Left colon (tissue), 2 donors: ENCODE data around the gene SMOC1. TPM values are rescaled to one million over a fixed set of nuclear protein-coding genes. Genes with fewer than 3 reads are reported as not detected.

Source experiments
- ATAC-seq: fragments of 200-7000 bp; cut with Tn5 transposase; one replicate; pipeline ENCODE4 v1.9.1; 2020; ENCODE audit warnings: mild to moderate bottlenecking, moderate library complexity
- DNase-seq, 2 donors: peaks; one replicate each; pipeline ENCODE4 v3.0.0-alpha.2; 2020
- intact Hi-C, 2 donors: fragments of 100-400 bp; cut with DNase I in 1 of 2; cut with micrococcal nuclease in 1 of 2; formaldehyde crosslinking; loops; one replicate each; pipeline versions ENCODE4 v1.11.2 to v1.14.0; 2022; cut with DNase I, micrococcal nuclease
- total RNA-seq, 2 donors: library from RNA; stranded (reverse); fragmentation: NEBNext Ultra II Directional; extraction: Animal tissue kit (Norgen Biotek cat#: 25700); gene quantifications; one replicate each; pipeline ENCODE4 v1.2.1, GENCODE V29; 2021
- donor health status: DM: no; HTN: no; CAD: no.
- donor health status: DM: yes; HTN: yes; CAD: no.

Gene SMOC1
- total RNA-seq, 2 donors from 2014 or later, result 0.55 to 0.89 TPM

DNA sequence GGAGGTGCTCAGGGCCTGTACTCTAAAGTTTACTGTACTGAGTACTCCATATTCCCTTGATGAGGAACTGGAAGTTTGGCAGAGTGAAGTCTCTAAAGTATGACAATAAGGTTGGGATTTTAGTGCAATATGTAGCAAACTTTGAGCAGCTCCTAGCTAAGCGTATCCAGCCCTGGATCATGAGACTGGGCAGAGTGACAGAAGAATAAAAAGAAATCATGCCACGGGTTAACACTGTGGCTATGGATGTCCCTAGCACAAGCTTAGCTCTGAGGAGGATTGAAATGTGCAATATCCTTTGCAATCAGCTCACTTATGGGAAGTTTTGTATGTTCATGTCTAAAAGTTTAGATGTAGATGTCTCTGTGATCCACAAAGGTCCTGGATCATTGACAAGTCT lies 114.1 kb downstream of the SMOC1 start:
- DNase-seq (no peak), ATAC-seq (no peak)
- intact Hi-C loops, result no loop called here

DNA sequence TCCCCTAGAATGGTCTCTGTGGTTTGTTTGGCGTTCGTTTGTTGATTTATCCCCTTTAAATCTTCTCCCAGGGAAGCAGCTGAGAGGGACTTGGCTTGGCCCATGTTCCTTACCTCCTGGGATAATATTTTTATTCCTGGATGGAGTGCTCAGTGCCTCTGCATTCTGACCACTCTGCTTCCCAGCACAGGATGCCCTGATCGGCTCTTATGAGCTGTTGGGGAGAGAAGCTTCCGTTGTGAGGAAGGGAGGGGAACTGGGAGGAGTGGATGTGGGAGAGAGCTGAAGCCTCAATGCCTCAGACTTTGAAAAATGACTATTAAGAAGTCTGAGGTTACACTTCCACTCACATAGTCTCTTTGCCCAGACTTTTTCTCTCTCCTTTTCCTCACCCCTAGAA lies 114.8 kb downstream of the SMOC1 start:
- intact Hi-C loops, result no loop called here
- no peak for DNase-seq
- ATAC-seq, result no peak

DNA sequence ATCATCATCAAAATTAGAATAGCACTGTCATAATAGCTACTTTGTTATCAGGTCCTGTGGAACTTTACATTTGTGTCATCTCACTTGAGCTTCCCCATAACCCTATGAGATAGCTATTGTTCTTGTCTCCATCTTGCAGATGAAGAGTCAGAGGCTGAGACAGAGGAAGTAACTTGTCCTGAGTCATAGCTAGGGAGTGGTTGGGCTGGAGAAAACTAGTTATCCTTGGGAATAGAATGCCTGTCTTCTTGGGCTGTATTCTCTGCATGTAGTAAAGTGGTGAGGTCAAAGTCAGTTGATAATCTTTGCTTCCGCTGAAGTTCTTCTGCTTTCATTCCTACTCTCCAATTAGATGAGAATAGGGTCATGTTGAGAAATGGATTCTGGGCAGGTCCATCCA lies 117.0 kb downstream of the SMOC1 start:
- intact Hi-C loops, result no loop called here
- ATAC-seq, result no peak

DNA sequence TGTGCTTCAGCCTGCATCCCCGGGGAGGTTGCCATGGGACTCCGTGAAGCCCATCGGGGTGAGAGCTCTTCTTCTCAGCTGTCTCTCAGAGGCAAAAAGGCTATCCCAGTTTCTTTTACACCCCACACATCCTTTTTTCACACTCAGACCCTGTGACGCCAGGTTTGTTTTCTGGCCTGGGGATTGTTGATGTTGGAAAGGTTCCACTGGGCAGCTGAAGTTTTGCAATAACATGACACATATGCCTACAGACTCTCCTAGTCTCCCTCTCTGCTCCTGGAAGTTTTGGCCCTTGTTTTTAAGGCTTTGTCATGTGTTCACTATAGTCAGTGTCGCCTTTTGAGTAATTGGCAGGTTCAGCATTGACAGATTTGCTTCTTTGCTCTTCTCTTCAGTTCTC lies 118.6 kb downstream of the SMOC1 start:
- ATAC-seq (no peak), DNase-seq (no peak)
- intact Hi-C loops, result no loop called here

More for the DNA sequence above, 117.0 kb downstream of the SMOC1 start:
- no peak for DNase-seq

DNA sequence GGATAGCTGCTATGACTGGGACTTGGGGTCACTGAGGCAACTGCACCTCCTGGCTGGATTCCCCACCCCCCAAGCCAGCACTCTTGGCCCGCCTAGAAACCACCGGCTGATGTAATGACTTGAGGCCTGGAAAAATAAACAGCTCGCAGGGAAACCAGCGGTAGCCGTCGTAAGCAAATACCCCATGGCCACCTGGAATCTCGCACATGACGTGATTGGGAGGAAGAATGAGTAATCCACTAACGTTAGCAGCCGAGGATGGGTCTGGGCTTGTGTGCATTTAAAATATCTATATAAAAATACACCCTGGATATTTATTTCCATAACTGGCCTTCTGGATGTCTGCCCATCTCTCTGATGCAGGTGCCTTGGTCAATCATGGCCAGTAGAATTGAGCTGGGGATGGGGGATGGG lies 120.1 kb downstream of the SMOC1 start:
- ATAC-seq, result no peak
- DNase-seq, result no peak

DNA sequence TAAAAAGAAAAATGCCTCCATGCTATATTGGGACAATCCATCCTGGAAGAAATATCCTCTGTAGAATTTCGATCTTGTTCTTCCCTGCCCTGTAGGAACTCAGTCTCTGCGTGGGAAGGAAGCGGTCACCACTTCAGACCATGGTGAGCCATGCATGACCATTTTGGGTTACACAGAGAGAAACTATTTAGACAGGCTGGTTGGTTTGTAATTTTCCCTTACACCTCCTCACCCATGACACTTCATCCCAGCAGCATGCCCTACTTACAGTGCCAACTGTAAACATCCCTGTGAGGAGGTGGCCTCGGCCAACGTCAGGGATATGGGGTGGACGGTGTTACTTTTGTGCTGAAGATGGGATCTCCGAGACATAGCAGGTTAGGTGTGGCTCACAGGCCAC lies 121.4 kb downstream of the SMOC1 start:
- no peak for DNase-seq
- intact Hi-C loops, result no loop called here
- ATAC-seq, result no peak

More for the DNA sequence above, 120.1 kb downstream of the SMOC1 start:
- intact Hi-C loops, result no loop called here

DNA sequence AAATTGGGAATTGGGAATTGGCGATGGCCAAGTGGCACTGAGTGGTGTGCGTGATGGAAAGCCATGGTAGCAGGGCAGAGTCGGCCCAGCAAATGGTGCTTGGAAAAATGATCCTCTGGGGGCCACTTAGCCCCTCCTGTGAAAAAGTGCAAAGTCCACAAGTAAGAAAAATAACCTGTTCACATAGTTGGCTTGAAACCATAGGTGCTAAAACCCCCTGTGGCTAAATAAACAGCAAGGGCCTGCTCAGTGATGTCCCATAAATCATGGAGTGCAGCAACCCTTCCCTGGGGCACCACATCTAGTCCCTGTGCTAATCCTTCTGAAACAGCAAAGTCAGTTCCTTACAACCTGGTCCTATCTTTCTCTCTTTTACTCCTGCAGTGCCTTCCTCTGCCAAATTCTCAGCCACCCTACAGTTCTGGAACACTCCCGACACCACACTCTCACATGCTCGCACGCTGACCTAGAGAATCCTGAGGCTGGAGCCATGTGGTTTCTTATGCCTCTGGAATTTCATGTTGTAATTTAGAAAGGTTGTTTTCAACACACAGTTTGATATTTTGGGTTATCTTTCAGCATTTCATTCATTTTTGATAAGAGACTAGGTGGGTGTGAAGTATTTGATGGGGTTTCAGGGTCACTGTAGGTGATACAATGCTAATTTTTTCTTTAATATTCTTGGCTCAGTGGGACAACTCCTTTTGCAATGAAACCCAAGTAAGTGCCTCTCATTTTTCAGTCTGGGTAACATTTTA lies 123.6 kb downstream of the SMOC1 start:
- DNase-seq, result no peak
- no peak for ATAC-seq
- intact Hi-C loops, result no loop called here

DNA sequence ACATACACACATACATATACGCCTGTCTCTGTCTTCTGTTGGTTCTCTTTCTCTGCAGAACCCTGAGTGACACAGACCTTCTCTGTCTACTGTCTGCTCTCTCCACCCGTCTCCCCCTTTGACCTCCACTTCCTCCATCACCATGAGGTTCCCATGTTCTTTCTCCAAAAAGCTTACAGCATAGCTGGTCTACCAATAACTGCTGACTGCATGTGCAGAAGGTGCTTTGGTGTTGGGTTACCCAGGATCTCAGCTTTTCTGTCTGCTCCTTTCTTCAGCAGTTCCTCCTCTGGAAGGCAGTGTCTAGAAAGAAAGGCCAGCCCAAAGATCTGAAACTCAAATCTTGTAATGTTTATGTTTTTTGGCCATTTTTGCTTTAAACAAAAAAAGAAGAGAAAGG lies 125.6 kb downstream of the SMOC1 start:
- peak; percentile 38 for ATAC-seq
- no peak for DNase-seq
- intact Hi-C loops, result no loop called here

DNA sequence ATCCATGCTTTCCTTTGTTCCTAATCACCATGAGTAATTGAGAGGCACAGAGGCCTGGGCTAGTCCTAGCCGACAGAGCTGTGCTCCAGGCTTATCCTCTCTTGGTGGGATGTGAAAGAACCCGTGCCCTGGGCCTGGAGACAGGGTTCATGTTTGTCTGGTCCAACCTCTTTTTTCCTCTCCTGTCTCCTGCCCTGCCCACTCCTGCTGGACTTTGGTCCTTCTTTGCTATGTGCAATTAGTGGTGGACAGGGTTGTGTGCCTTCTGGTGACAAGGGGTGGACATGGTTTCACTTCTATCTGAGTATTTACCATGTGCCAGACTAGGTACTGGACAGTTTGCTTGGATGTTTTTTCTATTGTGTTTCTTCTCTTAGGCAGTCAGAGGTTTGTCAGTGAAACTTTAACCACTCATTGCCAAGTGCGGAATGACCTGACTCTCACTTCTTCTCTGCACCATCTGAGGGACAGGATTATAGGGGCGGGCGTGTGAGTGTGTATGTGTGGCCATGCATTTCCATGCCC lies 126.1 kb downstream of the SMOC1 start:
- intact Hi-C loops, result no loop called here
- DNase-seq, result peak in 1 of 2 donors; percentile 41
- peak; percentile 98 for ATAC-seq

DNA sequence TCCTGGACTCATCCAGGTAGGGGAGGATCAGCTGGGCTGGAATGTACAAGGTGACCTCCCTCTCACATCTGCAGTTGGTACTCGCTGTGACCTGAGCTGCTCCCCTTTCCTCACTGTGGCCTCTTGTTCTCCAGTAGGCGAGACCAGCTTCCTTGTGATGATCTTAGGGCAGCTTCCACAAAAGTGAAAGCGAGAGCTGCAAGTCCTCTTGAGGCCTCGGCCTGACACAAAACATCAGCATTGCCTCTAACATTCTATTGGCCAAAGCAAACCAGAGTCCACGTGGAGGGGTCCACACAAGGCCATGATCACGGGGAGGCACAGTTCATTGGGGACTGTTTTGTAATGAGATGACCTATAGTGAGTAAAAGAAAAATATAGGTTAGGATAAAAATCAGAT lies 127.5 kb downstream of the SMOC1 start:
- no peak for ATAC-seq
- no peak for DNase-seq
- intact Hi-C loops, result no loop called here

DNA sequence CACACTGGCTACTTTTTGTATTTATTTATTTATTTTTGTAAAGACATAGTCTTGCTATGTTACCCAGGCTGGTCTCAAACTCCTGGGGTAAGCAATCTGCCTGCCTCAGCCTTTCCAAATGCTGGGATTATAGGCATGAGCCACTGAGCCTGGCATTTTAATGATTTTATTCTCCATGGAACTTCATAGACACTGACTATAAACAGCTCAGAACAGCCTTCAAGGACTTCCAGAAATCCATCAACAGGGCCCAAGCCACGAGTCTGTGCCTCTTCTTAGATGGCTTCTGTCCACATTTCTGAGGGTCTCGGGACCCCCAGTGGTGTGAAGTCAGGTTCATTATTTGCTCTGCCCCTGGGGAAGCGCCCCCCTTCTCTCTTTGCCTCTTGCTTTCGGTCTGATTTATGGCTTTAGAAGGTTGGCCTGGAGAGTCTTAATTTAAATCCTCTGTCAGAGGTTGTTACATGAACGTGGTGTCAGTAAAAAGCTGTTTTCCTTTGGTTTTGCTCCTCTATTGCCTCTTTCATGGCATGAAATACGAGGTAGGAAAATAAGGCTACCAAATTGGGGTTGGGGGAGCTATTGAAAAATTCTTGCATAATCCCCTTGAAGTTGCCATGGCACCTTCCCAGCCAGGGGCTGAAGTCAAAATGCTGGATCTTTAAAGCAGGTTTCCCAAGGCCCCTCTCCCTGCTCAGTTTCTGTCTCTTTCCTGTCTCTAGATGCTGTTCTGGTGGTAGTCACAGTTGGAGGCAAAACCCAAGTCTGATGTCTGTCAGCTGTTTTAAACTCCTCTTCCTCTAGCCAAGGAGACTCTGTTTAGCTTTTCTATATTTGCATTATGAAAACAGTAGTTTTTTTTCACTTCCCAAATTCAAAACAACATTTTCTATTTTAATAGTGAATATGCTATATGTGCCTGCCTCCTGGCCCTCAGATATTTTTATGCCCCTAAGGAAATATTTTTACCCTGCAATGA lies 129.4 kb downstream of the SMOC1 start:
- ATAC-seq (no peak), DNase-seq (no peak)
- intact Hi-C loops, result no loop called here

DNA sequence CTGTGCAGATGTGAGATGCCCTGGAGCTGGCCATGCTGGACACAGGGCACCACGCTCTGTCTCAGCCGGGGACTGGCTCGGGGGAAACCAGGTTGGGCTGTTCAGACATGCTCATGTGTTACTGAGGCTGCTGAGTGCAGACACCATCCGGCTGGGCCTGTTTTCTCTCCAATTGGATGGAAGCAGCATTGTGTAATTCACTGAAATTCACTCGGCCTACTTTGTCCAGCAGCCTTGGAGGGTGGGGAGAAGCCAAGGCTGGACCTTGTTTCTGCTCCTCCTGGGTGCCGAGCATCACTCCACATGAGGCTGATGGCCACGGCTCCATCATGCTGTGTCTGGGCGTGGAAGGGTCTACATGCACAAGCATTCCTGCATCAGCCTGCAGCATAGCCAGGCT lies 130.7 kb downstream of the SMOC1 start:
- intact Hi-C loops, result no loop called here
- DNase-seq, result no peak
- no peak for ATAC-seq

DNA sequence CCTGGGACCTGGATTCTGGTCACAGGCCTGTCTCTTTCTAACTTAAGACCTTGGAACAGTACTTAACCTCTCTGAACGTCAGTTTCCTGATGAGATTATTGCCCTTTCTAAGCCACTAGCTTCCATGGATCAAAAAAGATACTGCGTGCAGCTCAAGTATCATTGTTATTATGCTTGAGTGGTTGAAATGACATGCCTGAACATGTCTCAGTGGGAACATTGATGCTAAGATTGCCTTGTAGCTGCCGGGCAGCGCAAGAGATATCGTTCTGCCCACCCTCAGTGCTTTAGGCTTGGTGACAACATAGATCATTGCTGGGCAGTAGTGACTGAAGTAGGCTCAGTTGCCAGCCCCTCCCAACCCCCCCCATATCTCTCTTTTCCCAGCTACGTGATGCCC lies 131.9 kb downstream of the SMOC1 start:
- no peak for ATAC-seq
- intact Hi-C loops, result no loop called here
- no peak for DNase-seq

DNA sequence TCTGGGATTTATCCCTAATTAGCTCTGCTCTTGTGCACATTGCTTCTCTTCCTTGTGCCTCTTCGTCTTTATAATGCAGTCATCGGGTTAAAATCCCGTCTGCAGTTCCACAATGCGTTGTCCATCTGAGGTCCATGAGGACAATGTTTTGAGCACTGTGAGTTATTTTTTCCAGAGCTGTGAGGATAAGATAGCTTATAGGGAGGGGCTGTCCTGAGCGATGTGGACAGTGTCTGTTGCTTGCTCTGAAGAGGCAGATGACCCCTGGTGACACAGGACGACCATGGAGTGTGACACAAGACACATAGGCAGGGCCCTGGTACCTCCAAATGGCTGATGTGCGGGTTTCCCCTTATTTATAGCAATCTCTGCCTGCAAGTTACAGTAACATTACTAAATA lies 132.5 kb downstream of the SMOC1 start:
- DNase-seq (no peak), ATAC-seq (no peak)
- intact Hi-C loops, result no loop called here

DNA sequence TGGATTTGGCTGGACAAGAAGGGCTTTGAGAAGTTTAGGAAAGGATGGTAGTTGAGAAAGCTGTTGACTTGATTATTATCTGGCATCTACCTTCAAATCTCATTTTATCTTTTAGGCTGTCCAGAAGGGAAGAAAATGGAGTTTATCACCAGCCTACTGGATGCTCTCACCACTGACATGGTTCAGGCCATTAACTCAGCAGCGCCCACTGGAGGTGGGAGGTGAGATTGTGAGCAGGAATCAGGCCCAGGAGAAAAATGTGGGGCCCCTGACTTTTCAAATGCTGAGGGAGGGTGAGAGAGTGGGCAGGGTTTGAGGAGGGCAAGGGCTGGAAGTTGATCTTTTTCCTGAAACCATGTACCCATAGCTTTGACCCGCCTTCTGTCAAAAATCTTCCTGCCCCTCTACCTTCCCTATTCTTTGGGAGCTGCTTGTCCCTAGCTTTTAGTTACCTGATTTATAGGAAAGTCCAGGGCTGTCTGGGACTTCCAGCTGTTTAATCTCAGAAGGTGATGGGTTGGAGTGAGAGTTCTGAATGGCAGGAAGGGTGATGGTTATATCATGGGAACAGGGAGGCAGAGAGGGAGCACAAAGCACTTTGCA lies 134.2 kb downstream of the SMOC1 start:
- intact Hi-C loops, result no loop called here
- ATAC-seq, result peak; percentile 50
- DNase-seq, result peak in 1 of 2 donors; percentile 62

DNA sequence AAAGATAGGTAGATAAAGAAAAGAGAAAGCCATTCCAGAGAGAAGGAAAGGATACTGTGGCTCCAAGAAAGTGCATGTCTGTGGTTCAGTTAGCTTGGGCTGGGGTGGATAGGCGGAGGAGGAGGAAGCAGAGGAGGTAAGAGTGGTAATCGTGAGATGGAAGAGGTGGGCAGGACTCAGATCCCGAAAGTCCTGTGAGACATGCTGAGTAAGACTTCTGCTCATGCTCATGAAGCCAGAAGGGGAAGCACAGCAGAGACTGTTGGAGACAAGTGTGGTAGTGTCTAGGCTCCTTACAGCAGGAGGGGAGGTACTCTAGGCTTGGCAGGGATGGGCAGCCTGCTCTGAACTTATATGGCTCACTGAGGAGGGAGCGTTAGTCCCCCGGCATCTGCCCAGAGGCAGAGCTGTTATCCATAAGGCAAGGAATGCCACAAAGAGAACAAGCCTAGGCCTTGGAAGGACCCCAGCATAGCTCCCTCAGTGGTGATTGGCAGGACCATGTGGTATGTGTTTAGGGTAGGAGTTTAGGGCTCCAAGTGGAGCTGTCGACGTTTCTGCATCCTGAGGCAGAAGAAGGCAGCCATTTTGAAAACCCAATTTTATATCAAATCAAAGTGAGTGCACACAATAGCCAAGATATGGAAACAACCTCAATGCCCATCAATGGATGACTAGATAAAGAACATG lies 135.3 kb downstream of the SMOC1 start:
- ATAC-seq, result no peak
- intact Hi-C loops, result no loop called here
- DNase-seq, result no peak

DNA sequence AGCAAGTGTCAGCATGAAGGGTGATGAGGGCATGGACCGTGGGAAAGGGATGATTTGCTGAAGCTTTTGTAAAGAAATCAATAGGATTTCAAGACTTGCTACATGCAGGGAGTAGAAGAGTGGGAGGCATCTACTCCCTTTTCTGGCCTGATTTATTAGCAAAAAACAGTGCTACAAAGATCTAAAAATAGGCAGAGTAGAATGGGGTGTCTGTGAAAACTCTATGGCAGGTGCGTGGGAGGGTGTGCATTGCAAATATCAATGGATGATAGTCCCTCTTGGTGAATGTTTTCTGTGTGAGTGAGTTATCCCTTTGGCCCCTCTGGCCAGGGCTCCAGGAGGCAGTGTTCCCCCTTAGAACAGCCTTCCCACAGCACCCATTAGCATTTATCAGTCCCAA lies 139.0 kb downstream of the SMOC1 start:
- intact Hi-C loops, result no loop called here
- no peak for ATAC-seq
- no peak for DNase-seq

DNA sequence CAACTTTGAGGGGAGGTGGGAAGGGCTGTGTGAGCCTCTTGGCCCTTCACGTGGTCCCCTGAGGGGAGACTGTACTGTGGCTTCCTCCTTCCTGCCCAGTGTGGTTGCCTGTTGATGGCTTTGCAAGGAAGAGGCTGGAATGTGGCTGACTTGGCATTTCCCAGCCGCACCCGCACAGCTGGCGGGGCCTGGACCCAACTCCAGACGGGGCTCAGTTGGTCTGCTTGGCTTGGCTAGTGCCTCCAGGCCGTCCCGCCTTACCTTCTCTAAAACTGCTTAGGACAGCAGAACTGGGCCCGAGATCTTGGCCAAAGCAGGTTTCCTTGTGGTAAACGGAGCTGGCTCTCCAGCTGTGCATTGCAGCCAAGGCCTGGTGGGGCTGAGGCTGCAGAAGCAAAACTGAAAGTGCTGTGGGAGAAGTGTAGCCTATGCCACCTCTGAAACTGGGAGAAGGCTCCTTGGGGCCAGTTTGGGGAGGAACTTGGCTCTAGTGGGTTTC lies 139.5 kb downstream of the SMOC1 start:
- DNase-seq, result peak; percentile 43 to 52
- peak; percentile 35 for ATAC-seq
- intact Hi-C loops, result no loop called here

DNA sequence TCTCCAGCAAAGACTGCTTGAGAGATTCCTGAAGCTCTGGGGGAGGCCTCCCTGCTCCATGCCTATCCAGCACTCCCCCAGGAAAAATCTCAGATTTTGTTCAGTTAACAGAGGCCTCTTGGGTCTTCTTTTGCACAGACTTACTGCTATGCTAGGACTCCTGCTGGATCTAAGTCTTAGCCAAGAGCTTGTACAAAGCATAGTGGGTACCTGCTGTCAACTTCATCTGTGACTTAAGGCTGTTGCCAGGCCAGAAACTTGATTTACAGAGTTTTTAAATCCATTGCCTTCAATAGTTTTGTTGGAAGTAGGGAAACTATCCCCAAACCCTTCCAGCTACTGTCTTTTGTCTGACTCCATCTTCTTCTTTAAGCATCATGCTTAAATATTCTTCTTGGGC lies 140.5 kb downstream of the SMOC1 start:
- DNase-seq, result no peak

More for the DNA sequence above, 140.5 kb downstream of the SMOC1 start:
- intact Hi-C loops, result no loop called here
- ATAC-seq, result no peak
